Iris pigment epithelial cell (primary cell): ENCODE measurements around the gene OCSTAMP.

ENCODE experiments used
- DNase-seq: peaks from one replicate; pipeline ENCODE4 v3.0.0-alpha.2; 2011; ENCODE audit warnings: low read depth

OCSTAMP gene

GRCh38 chr20:46552460-46553420 is 2.3 kb upstream of the OCSTAMP start:
- no peak for DNase-seq

GRCh38 chr20:46551522-46552381 is 1.3 kb upstream of the OCSTAMP start:
- DNase-seq: no peak

GRCh38 chr20:46549188-46549972 is 1.1 kb downstream of the OCSTAMP start:
- no peak for DNase-seq

GRCh38 chr20:46548688-46549087 is 1.8 kb downstream of the OCSTAMP start:
- no peak for DNase-seq

GRCh38 chr20:46547995-46548394 is 2.5 kb downstream of the OCSTAMP start:
- no peak for DNase-seq

GRCh38 chr20:46546936-46547335 is 3.5 kb downstream of the OCSTAMP start:
- DNase-seq: no peak

- DNase-seq: no peak
Observed at GRCh38 chr20:46546298-46546697, 4.2 kb downstream of the OCSTAMP start.

- no peak for DNase-seq
Observed at GRCh38 chr20:46545827-46546138, 4.7 kb downstream of the OCSTAMP start.

GRCh38 chr20:46545077-46545826 is 5.2 kb downstream of the OCSTAMP start:
- peak; percentile 10 for DNase-seq

- DNase-seq: peak; percentile 8
Observed at GRCh38 chr20:46544576-46544975, 5.9 kb downstream of the OCSTAMP start.

GRCh38 chr20:46543959-46544358 is 6.5 kb downstream of the OCSTAMP start:
- DNase-seq: no peak

- no peak for DNase-seq
Observed at GRCh38 chr20:46543033-46543432, 7.4 kb downstream of the OCSTAMP start.

GRCh38 chr20:46541229-46541935 is 9.1 kb downstream of the OCSTAMP start:
- no peak for DNase-seq

- no peak for DNase-seq
Observed at GRCh38 chr20:46539113-46539512, 11.3 kb downstream of the OCSTAMP start.

GRCh38 chr20:46530640-46531039 is 19.8 kb downstream of the OCSTAMP start:
- DNase-seq: no peak

- peak; percentile 12 for DNase-seq
Observed at GRCh38 chr20:46523696-46524328, 26.6 kb downstream of the OCSTAMP start.

GRCh38 chr20:46523108-46523507 is 27.3 kb downstream of the OCSTAMP start:
- DNase-seq: no peak

GRCh38 chr20:46520976-46521579 is 29.4 kb downstream of the OCSTAMP start:
- peak; percentile 69 for DNase-seq

GRCh38 chr20:46520540-46520939 is 29.9 kb downstream of the OCSTAMP start:
- DNase-seq: no peak
